Endothelial cell of umbilical vein (primary cell): Measurements from ENCODE around the gene NDST4. TPM values are rescaled to one million over a fixed set of nuclear protein-coding genes. Genes with fewer than 3 reads are reported as not detected.

Experiments
- BruUV-seq: library from RNA; stranded (reverse); fragments of 400-500 nt; replicated peaks from 2 replicates; lab custom pipeline; 2021; lab: Mats Ljungman, UMichigan
- CTCF ChIA-PET: fragments of 300-600, 350-600 bp; sonication (Branson Sonifier 250); formaldehyde crosslinking; loops from one replicate; lab custom pipeline; 2021; ENCODE audit warnings: antibody characterized with exemption, inconsistent platforms; lab: Charles Lee
- POLR2A ChIA-PET: fragments of 300-600, 350-600 bp; sonication (Branson Sonifier 250); formaldehyde crosslinking; loops from one replicate; lab custom pipeline; 2021; ENCODE audit warnings: antibody characterized with exemption, inconsistent platforms; lab: Charles Lee
- DNase-seq: peaks from one replicate; pipeline ENCODE4 v3.0.0-alpha.2; 2011; ENCODE audit warnings: low read depth, low spot score
- FAIRE-seq: peaks from 2 replicates; lab custom pipeline; 2011; peaks lifted over from hg19 to GRCh38; lab: Jason Lieb, UNC
- H2AFZ ChIP-seq: 2 replicates; pipeline ENCODE4 v1.6.0; 2012; ENCODE audit warnings: low read depth, low read length, control low read depth, inconsistent platforms
- H3K27ac ChIP-seq: 2 replicates; pipeline ENCODE4 v1.5.1; 2011; ENCODE audit warnings: low read depth, mild to moderate bottlenecking, control low read depth, low read length, moderate library complexity; ENCODE audit not compliant: insufficient read depth
- H3K27me3 ChIP-seq, 2 experiments: 2 replicates each; pipeline versions ENCODE4 v1.6.0 to v1.6.1; 2011; ENCODE audit warnings: low read length in 2 of 2, mixed read lengths in 1 of 2; ENCODE audit not compliant: control insufficient read depth in 2 of 2, insufficient read depth in 2 of 2
- H3K36me3 ChIP-seq, 2 experiments: 2 replicates in 1 of 2; 3 replicates in 1 of 2; pipeline ENCODE4 v1.5.1; 2011; ENCODE audit warnings: low read length in 2 of 2, mild to moderate bottlenecking in 1 of 2, moderate library complexity in 1 of 2; ENCODE audit not compliant: control insufficient read depth in 2 of 2, insufficient read depth in 2 of 2; ENCODE audit errors: extremely low read depth in 1 of 2
- H3K4me1 ChIP-seq: 3 replicates; pipeline ENCODE4 v1.5.1; 2011; ENCODE audit warnings: mild to moderate bottlenecking, low read length; ENCODE audit not compliant: control insufficient read depth, insufficient read depth; ENCODE audit errors: extremely low read depth
- H3K4me2 ChIP-seq: 2 replicates; pipeline ENCODE4 v1.6.1; 2011; ENCODE audit warnings: low read length, control low read depth, mixed read lengths; ENCODE audit not compliant: insufficient read depth
- H3K4me3 ChIP-seq, 3 experiments: fragments of 200-600 bp in 1 of 3; sonication (generic), shearing (Covaris generic) in 1 of 3; replicated peaks in 1 of 3; 2 replicates each; pipeline ENCODE4 v1.5.1; 2011 to 2016; ENCODE audit warnings: control low read depth in 3 of 3, low read length in 3 of 3, mild to moderate bottlenecking in 2 of 3, inconsistent platforms in 1 of 3, low read depth in 1 of 3, moderate library complexity in 1 of 3; ENCODE audit not compliant: insufficient read depth in 1 of 3
- H3K79me2 ChIP-seq: 2 replicates; pipeline ENCODE4 v1.6.0; 2012; ENCODE audit warnings: low read length, inconsistent platforms; ENCODE audit not compliant: control insufficient read depth, insufficient read depth
- H3K9ac ChIP-seq: replicated peaks from 2 replicates; pipeline ENCODE3; 2011; ENCODE audit warnings: low read length, control low read depth; ENCODE audit not compliant: insufficient read depth; ENCODE audit errors: extremely low read depth
- H3K9me1 ChIP-seq: replicated peaks from 3 replicates; pipeline ENCODE4 v1.6.0; 2011; ENCODE audit warnings: mild to moderate bottlenecking, low read length; ENCODE audit not compliant: control insufficient read depth, insufficient read depth; ENCODE audit errors: extremely low read depth
- H3K9me3 ChIP-seq: replicated peaks from 2 replicates; pipeline ENCODE4 v1.5.1; 2012; ENCODE audit warnings: low read length, inconsistent platforms; ENCODE audit not compliant: control insufficient read depth, insufficient read depth
- H4K20me1 ChIP-seq: replicated peaks from 2 replicates; pipeline ENCODE3; 2011; ENCODE audit warnings: mild to moderate bottlenecking, low read length; ENCODE audit not compliant: control insufficient read depth, insufficient read depth; ENCODE audit errors: extremely low read depth
- CTCF ChIP-seq, 2 donors: IDR thresholded peaks; 1 replicate in 1 of 2; 2 replicates in 1 of 2; pipeline ENCODE4 v1.5.1; 2011; ENCODE audit warnings: low read length in 2 of 2, mild to moderate bottlenecking in 2 of 2, moderate library complexity in 2 of 2, control low read depth in 1 of 2, inconsistent platforms in 1 of 2, low read depth in 1 of 2; ENCODE audit not compliant: insufficient read depth in 1 of 2; ENCODE audit errors: extremely low read depth in 1 of 2
- EZH2 ChIP-seq: IDR thresholded peaks from 2 replicates; pipeline ENCODE4 v1.6.1; 2012; ENCODE audit warnings: borderline replicate concordance, low read depth, mild to moderate bottlenecking, moderate library complexity, low read length, inconsistent platforms; ENCODE audit not compliant: severe bottlenecking
- FOS ChIP-seq: IDR thresholded peaks from 2 replicates; pipeline ENCODE4 v1.6.1; 2011; ENCODE audit warnings: mild to moderate bottlenecking, low read length, moderate library complexity, borderline replicate concordance; ENCODE audit not compliant: insufficient read depth
- MYC ChIP-seq: IDR thresholded peaks from one replicate; pipeline ENCODE4 v1.6.1; 2011; ENCODE audit warnings: mild to moderate bottlenecking, low read depth, low read length
- POLR2AphosphoS5 ChIP-seq: IDR thresholded peaks from 2 replicates; pipeline ENCODE4 v1.6.1; 2012; ENCODE audit warnings: low read depth, mild to moderate bottlenecking, control low read depth, low read length, moderate library complexity; ENCODE audit not compliant: insufficient read depth
- dilution Hi-C: fragments of 300-500 bp; cut with MboI; formaldehyde crosslinking; loops from one replicate; pipeline ENCODE4 v1.15.0; 2019; ENCODE audit warnings: low sequenced_read_pairs; ENCODE audit not compliant: extremely low pct_ligation_motif_present
- intact Hi-C: fragments of 100-400 bp; cut with micrococcal nuclease; formaldehyde crosslinking; loops from one replicate; pipeline ENCODE4 v1.10.0; 2022
- polyA plus RNA-seq, 4 experiments: library from polyadenylated mRNA; depleted of rRNA in 3 of 4; stranded (reverse) in 3 of 4; unstranded in 1 of 4; fragments of >200 nt; gene quantifications; 2 replicates each; pipeline versions ENCODE4 v1.2.1 to v1.2.3, GENCODE V29; 2011 to 2012; ENCODE audit warnings: missing spikeins in 1 of 4
- total RNA-seq: library from RNA; stranded (reverse); gene quantifications from 2 replicates; pipeline ENCODE4 v1.2.3, GENCODE V29; 2021

NDST4 gene
- total and polyA plus RNA-seq, 2 donors (not counting 3 experiments of a cell fraction or from before 2014, with no cell fraction given): not detected

DNA sequence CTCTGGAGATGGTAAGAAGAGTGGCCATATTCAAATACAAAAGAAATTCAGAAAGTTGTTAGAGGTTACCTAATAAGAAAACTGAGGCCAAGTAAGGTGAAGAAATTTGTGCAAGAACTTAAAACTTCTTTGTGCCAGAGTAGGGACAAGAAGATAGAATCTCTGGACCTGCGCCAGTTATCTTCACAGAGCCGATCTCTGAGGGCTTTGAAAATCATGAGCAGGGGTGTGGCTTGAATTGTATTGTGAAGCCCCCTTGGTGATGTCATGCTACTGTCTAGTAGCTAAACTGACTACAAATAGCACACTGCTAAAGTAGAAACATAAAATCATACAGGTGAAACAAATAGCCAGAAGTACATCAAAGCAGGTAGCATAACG is 330.2 kb downstream of the NDST4 start:
- no peaks in the 10 kb centered on the region for H3K36me3 ChIP-seq
- CTCF ChIA-PET: no interaction called here
- H3K79me2 ChIP-seq: no peaks in the 10 kb centered on the region
- H3K27ac ChIP-seq: no peak overlapping the region
- H3K9me3 ChIP-seq: no peaks in the 10 kb centered on the region
- no TSS peak for BruUV-seq
- DNase-seq: no peak
- TF ChIP-seq POLR2AphosphoS5: no peak
- no peak for TF ChIP-seq CTCF (IDR thresholded peaks at IDR 0.05; ENCODE audit: extremely low read depth in 1 of 2, insufficient read depth in 1 of 2, low read depth in 1 of 2, low read length in 2 of 2)
- no peak for TF ChIP-seq FOS
- H4K20me1 ChIP-seq: no peaks in the 10 kb centered on the region
- no peaks in the 10 kb centered on the region for H3K9me1 ChIP-seq
- no peak overlapping the region for H2AFZ ChIP-seq
- no peak overlapping the region for H3K4me3 ChIP-seq
- intact Hi-C loops: no loop called here
- no peaks in the 10 kb centered on the region for H3K4me1 ChIP-seq
- dilution Hi-C loops: no loop called here
- POLR2A ChIA-PET: no interaction called here
- no peak overlapping the region for H3K4me2 ChIP-seq
- no peak overlapping the region for H3K9ac ChIP-seq
- no peak for FAIRE-seq
- H3K27me3 ChIP-seq: no peaks in the 10 kb centered on the region

DNA sequence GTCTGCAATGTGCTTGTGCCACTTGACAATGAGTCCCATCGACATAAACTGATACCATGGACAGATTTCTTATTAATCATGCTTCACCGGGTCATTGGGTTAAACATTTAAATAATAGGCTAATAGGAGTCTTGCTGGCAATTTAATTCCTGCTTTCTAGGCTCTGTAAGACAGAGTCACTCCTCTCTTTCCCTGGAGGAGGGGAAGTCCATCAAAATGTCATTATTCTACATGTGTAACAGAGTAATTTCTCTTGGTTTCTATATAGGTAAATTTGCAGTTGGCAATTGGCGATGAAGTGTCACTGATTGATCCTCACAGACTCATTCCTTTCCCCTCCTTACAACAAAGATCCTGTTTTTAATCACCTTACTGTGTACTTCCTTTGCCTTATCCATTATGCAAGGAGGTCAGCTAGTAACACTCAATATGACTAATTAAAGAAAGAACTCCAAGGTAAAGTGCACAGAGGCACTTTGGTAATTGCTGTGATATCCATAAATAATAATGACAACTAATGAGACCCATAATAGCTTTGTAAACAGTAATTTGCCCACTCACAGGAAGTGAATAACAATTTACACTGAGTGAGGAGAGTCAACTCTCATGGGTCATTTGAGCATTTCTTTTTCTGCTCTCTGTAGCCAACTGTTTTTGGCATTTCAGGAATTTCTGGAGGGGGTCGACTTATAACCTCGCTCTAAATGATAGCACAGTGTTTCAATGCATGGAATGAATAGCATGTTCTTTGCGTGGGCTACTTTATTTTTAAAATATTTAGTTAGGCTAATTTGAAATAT is 330.8 kb downstream of the NDST4 start:
- Histone ChIP-seq H3K9me1 (no peaks in the 10 kb centered on the region), H3K27ac (no peak overlapping the region), H3K4me1 (no peaks in the 10 kb centered on the region), H2AFZ (no peak overlapping the region), H3K4me2 (no peak overlapping the region), H3K9me3 (no peaks in the 10 kb centered on the region), H3K36me3 (no peaks in the 10 kb centered on the region), H4K20me1 (no peaks in the 10 kb centered on the region), H3K79me2 (no peaks in the 10 kb centered on the region), H3K27me3 (no peaks in the 10 kb centered on the region), H3K4me3 (no peak overlapping the region), H3K9ac (no peak overlapping the region)
- TF ChIP-seq FOS (no peak), EZH2 (no peak), MYC (no peak), CTCF (IDR thresholded peaks at IDR 0.05; ENCODE audit: extremely low read depth in 1 of 2, insufficient read depth in 1 of 2, low read depth in 1 of 2, low read length in 2 of 2) (no peak)
- no TSS peak for BruUV-seq
- ChIA-PET CTCF (no interaction called here), POLR2A (no interaction called here)
- intact Hi-C loops (no loop called here), dilution Hi-C loops (no loop called here)
- FAIRE-seq: no peak
- DNase-seq: no peak
